ENCODE data around the gene C3orf62. TPM values are rescaled to one million over a fixed set of nuclear protein-coding genes. Genes with fewer than 3 reads are reported as not detected.
A peak's percentile ranks its signal among the peaks of the same experiment; 100 is the strongest.

Gene C3orf62
- total and polyA plus RNA-seq, 9 of the 15 experiments (the other 6 are each of a cell fraction or from before 2014, with no cell fraction given), result 1.3 to 5.7 (median 3.4) TPM

DNA sequence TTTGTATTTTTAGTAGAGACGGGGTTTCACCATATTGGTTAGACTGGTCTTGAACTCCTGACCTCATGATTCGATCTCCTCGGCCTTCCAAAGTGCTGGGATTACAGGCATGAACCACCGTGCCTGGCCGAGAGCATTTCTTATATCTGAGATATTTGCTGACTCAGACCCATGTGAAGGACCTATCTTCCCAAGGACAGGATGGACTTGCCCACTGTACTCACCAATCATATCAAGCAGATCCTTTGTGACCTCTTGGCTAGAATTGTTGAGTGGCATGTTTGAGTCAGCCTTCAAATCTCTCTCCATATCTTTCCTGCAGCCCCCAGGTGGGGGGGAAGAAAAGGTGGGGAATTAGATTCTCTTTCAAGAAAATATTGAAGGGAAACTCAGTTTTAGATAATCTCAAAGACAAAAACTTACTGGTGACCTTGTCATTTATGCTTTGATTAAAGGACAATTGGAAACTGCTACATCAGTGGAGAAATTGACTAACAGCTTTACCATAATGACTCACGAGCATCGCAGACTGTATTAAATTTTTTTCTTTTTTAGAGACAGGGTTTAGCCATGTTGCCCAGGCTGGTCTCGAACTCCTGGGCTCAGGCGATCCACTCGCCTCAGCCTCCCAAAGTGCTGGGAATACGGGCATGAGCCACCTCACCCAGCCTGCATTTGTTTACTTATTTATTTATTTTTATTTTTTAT is 3.1 kb downstream of the C3orf62 start (continued):
- TF ChIP-seq RFX1 (IDR thresholded peaks at IDR 0.05), result no peak
- no peak for TF ChIP-seq MEF2D (tag; conservative IDR thresholded peaks at IDR 0.05; ENCODE audit: low read depth)
- no peak for TF ChIP-seq ZFP36 (IDR thresholded peaks at IDR 0.05; ENCODE audit: low read depth, low read length, partially characterized antibody)
- TF ChIP-seq RAD51 (IDR thresholded peaks at IDR 0.05; ENCODE audit: borderline replicate concordance, low read depth), result no peak
- TF ChIP-seq, protein P1, sequence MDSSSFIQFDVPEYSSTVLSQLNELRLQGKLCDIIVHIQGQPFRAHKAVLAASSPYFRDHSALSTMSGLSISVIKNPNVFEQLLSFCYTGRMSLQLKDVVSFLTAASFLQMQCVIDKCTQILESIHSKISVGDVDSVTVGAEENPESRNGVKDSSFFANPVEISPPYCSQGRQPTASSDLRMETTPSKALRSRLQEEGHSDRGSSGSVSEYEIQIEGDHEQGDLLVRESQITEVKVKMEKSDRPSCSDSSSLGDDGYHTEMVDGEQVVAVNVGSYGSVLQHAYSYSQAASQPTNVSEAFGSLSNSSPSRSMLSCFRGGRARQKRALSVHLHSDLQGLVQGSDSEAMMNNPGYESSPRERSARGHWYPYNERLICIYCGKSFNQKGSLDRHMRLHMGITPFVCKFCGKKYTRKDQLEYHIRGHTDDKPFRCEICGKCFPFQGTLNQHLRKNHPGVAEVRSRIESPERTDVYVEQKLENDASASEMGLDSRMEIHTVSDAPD (CRISPR knock-in tag; IDR thresholded peaks at IDR 0.05), result no peak
- no peak for TF ChIP-seq ZFPM2 (CRISPR knock-in tag; IDR thresholded peaks at IDR 0.05)
- TF ChIP-seq MCM7 (IDR thresholded peaks at IDR 0.05), result no peak
- TF ChIP-seq, protein P2, sequence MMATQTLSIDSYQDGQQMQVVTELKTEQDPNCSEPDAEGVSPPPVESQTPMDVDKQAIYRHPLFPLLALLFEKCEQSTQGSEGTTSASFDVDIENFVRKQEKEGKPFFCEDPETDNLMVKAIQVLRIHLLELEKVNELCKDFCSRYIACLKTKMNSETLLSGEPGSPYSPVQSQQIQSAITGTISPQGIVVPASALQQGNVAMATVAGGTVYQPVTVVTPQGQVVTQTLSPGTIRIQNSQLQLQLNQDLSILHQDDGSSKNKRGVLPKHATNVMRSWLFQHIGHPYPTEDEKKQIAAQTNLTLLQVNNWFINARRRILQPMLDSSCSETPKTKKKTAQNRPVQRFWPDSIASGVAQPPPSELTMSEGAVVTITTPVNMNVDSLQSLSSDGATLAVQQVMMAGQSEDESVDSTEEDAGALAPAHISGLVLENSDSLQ (IDR thresholded peaks at IDR 0.05), result peak; percentile 52
- peak; percentile 96 for TF ChIP-seq C11orf30 (IDR thresholded peaks at IDR 0.05; ENCODE audit: low read depth)
- no peak for TF ChIP-seq DNMT1 (IDR thresholded peaks at IDR 0.05)
- TF ChIP-seq ZNF551 (CRISPR knock-in tag; IDR thresholded peaks at IDR 0.05), result no peak
- TF ChIP-seq U2AF2 (optimal IDR thresholded peaks at IDR 0.05; ENCODE audit: low read depth, low read length), result no peak
- TF ChIP-seq, protein P3, sequence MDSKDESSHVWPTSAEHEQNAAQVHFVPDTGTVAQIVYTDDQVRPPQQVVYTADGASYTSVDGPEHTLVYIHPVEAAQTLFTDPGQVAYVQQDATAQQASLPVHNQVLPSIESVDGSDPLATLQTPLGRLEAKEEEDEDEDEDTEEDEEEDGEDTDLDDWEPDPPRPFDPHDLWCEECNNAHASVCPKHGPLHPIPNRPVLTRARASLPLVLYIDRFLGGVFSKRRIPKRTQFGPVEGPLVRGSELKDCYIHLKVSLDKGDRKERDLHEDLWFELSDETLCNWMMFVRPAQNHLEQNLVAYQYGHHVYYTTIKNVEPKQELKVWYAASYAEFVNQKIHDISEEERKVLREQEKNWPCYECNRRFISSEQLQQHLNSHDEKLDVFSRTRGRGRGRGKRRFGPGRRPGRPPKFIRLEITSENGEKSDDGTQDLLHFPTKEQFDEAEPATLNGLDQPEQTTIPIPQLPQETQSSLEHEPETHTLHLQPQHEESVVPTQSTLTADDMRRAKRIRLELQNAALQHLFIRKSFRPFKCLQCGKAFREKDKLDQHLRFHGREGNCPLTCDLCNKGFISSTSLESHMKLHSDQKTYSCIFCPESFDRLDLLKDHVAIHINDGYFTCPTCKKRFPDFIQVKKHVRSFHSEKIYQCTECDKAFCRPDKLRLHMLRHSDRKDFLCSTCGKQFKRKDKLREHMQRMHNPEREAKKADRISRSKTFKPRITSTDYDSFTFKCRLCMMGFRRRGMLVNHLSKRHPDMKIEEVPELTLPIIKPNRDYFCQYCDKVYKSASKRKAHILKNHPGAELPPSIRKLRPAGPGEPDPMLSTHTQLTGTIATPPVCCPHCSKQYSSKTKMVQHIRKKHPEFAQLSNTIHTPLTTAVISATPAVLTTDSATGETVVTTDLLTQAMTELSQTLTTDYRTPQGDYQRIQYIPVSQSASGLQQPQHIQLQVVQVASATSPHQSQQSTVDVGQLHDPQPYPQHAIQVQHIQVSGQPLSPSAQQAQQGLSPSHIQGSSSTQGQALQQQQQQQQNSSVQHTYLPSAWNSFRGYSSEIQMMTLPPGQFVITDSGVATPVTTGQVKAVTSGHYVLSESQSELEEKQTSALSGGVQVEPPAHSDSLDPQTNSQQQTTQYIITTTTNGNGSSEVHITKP (IDR thresholded peaks at IDR 0.05; ENCODE audit: partially characterized antibody), result peak; percentile 71
- TF ChIP-seq CHD2 (IDR thresholded peaks at IDR 0.05; ENCODE audit: low read depth, low read length), result no peak
- TF ChIP-seq TCF7L2 (IDR thresholded peaks at IDR 0.05; ENCODE audit: low read depth, low read length), result no peak
